ENCODE data around the gene AFF2.

AFF2 gene

GRCh38 chrX:148768296-148768695 is 267.9 kb downstream of the AFF2 start:
- Histone ChIP-seq H3K36me3 (ENCODE audit: control insufficient read depth in 1 of 2, insufficient read depth in 2 of 2, low read length in 2 of 2) (no peaks in the 10 kb centered on the region), H3K27ac (ENCODE audit: low read length) (no peak overlapping the region), H3K9me3 (ENCODE audit: control insufficient read depth in 1 of 2, low read length in 2 of 2) (no peaks in the 10 kb centered on the region), H3K4me1 (ENCODE audit: control insufficient read depth in 1 of 2, insufficient read depth in 2 of 2, low read length in 2 of 2) (no peaks in the 10 kb centered on the region), H3K27me3 (ENCODE audit: low read depth, low read length) (no peaks in the 10 kb centered on the region), H3K4me3 (ENCODE audit: low read depth in 1 of 2, low read length in 2 of 2) (no peak overlapping the region)

GRCh38 chrX:148771440-148771839 is 271.0 kb downstream of the AFF2 start:
- no peak overlapping the region for H3K4me3 ChIP-seq (ENCODE audit: low read depth in 1 of 2, low read length in 2 of 2)
- no peaks in the 10 kb centered on the region for H3K9me3 ChIP-seq (ENCODE audit: control insufficient read depth in 1 of 2, low read length in 2 of 2)
- no peaks in the 10 kb centered on the region for H3K4me1 ChIP-seq (ENCODE audit: control insufficient read depth in 1 of 2, insufficient read depth in 2 of 2, low read length in 2 of 2)
- no peaks in the 10 kb centered on the region for H3K27me3 ChIP-seq (ENCODE audit: low read depth, low read length)
- H3K27ac ChIP-seq (ENCODE audit: low read length): no peak overlapping the region
- no peaks in the 10 kb centered on the region for H3K36me3 ChIP-seq (ENCODE audit: control insufficient read depth in 1 of 2, insufficient read depth in 2 of 2, low read length in 2 of 2)

- Histone ChIP-seq H3K36me3 (ENCODE audit: control insufficient read depth in 1 of 2, insufficient read depth in 2 of 2, low read length in 2 of 2) (no peaks in the 10 kb centered on the region), H3K4me3 (ENCODE audit: low read depth in 1 of 2, low read length in 2 of 2) (no peak overlapping the region), H3K4me1 (ENCODE audit: control insufficient read depth in 1 of 2, insufficient read depth in 2 of 2, low read length in 2 of 2) (no peaks in the 10 kb centered on the region), H3K9me3 (ENCODE audit: control insufficient read depth in 1 of 2, low read length in 2 of 2) (no peaks in the 10 kb centered on the region), H3K27me3 (ENCODE audit: low read depth, low read length) (no peaks in the 10 kb centered on the region), H3K27ac (ENCODE audit: low read length) (no peak overlapping the region)
Observed at GRCh38 chrX:148774276-148774675, 273.9 kb downstream of the AFF2 start.

- H3K27me3 ChIP-seq (ENCODE audit: low read depth, low read length): no peaks in the 10 kb centered on the region
- no peaks in the 10 kb centered on the region for H3K4me1 ChIP-seq (ENCODE audit: control insufficient read depth in 1 of 2, insufficient read depth in 2 of 2, low read length in 2 of 2)
- no peak overlapping the region for H3K27ac ChIP-seq (ENCODE audit: low read length)
- H3K4me3 ChIP-seq (ENCODE audit: low read depth in 1 of 2, low read length in 2 of 2): no peak overlapping the region
- H3K36me3 ChIP-seq (ENCODE audit: control insufficient read depth in 1 of 2, insufficient read depth in 2 of 2, low read length in 2 of 2): no peaks in the 10 kb centered on the region
- no peaks in the 10 kb centered on the region for H3K9me3 ChIP-seq (ENCODE audit: control insufficient read depth in 1 of 2, low read length in 2 of 2)
Observed at GRCh38 chrX:148784137-148784536, 283.7 kb downstream of the AFF2 start.

GRCh38 chrX:148784856-148785255 is 284.4 kb downstream of the AFF2 start:
- H3K9me3 ChIP-seq (ENCODE audit: control insufficient read depth in 1 of 2, low read length in 2 of 2): no peaks in the 10 kb centered on the region
- H3K4me1 ChIP-seq (ENCODE audit: control insufficient read depth in 1 of 2, insufficient read depth in 2 of 2, low read length in 2 of 2): no peaks in the 10 kb centered on the region
- H3K27me3 ChIP-seq (ENCODE audit: low read depth, low read length): no peaks in the 10 kb centered on the region
- H3K4me3 ChIP-seq (ENCODE audit: low read depth in 1 of 2, low read length in 2 of 2): no peak overlapping the region
- no peak overlapping the region for H3K27ac ChIP-seq (ENCODE audit: low read length)
- no peaks in the 10 kb centered on the region for H3K36me3 ChIP-seq (ENCODE audit: control insufficient read depth in 1 of 2, insufficient read depth in 2 of 2, low read length in 2 of 2)

GRCh38 chrX:148785256-148785655 is 284.8 kb downstream of the AFF2 start:
- no peaks in the 10 kb centered on the region for H3K27me3 ChIP-seq (ENCODE audit: low read depth, low read length)
- no peak overlapping the region for H3K27ac ChIP-seq (ENCODE audit: low read length)
- no peak overlapping the region for H3K4me3 ChIP-seq (ENCODE audit: low read depth in 1 of 2, low read length in 2 of 2)
- no peaks in the 10 kb centered on the region for H3K4me1 ChIP-seq (ENCODE audit: control insufficient read depth in 1 of 2, insufficient read depth in 2 of 2, low read length in 2 of 2)
- H3K9me3 ChIP-seq (ENCODE audit: control insufficient read depth in 1 of 2, low read length in 2 of 2): no peaks in the 10 kb centered on the region
- H3K36me3 ChIP-seq (ENCODE audit: control insufficient read depth in 1 of 2, insufficient read depth in 2 of 2, low read length in 2 of 2): no peaks in the 10 kb centered on the region

DNA sequence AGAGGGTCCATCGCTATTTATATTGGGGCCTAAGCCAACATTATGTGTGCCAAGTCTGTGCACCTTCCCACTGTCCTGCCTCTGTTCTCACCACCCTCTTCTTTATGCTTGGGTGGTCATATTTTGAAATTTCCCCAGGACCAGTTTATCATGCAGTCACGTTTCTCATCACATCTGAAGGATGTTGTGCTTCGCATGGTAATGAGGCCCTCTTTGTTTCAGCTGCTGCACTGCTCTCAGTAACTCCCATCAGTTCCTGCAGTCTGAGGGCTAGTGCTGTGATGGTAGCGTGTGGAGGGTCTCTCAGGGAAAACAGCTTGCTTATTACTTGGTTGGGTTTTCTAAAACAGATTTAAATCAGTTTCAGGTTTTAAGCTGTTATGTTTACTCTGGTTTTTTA is 288.0 kb downstream of the AFF2 start:
- Histone ChIP-seq H3K27me3 (ENCODE audit: low read depth, low read length) (no peaks in the 10 kb centered on the region), H3K36me3 (ENCODE audit: control insufficient read depth in 1 of 2, insufficient read depth in 2 of 2, low read length in 2 of 2) (no peaks in the 10 kb centered on the region), H3K9me3 (ENCODE audit: control insufficient read depth in 1 of 2, low read length in 2 of 2) (no peaks in the 10 kb centered on the region), H3K4me3 (ENCODE audit: low read depth in 1 of 2, low read length in 2 of 2) (no peak overlapping the region), H3K4me1 (ENCODE audit: control insufficient read depth in 1 of 2, insufficient read depth in 2 of 2, low read length in 2 of 2) (no peaks in the 10 kb centered on the region), H3K27ac (ENCODE audit: low read length) (no peak overlapping the region)

GRCh38 chrX:148794350-148794749 is 293.9 kb downstream of the AFF2 start:
- Histone ChIP-seq H3K4me1 (ENCODE audit: control insufficient read depth in 1 of 2, insufficient read depth in 2 of 2, low read length in 2 of 2) (no peaks in the 10 kb centered on the region), H3K4me3 (ENCODE audit: low read depth in 1 of 2, low read length in 2 of 2) (no peak overlapping the region), H3K27ac (ENCODE audit: low read length) (no peak overlapping the region), H3K27me3 (ENCODE audit: low read depth, low read length) (no peaks in the 10 kb centered on the region), H3K9me3 (ENCODE audit: control insufficient read depth in 1 of 2, low read length in 2 of 2) (no peaks in the 10 kb centered on the region), H3K36me3 (ENCODE audit: control insufficient read depth in 1 of 2, insufficient read depth in 2 of 2, low read length in 2 of 2) (no peaks in the 10 kb centered on the region)

DNA sequence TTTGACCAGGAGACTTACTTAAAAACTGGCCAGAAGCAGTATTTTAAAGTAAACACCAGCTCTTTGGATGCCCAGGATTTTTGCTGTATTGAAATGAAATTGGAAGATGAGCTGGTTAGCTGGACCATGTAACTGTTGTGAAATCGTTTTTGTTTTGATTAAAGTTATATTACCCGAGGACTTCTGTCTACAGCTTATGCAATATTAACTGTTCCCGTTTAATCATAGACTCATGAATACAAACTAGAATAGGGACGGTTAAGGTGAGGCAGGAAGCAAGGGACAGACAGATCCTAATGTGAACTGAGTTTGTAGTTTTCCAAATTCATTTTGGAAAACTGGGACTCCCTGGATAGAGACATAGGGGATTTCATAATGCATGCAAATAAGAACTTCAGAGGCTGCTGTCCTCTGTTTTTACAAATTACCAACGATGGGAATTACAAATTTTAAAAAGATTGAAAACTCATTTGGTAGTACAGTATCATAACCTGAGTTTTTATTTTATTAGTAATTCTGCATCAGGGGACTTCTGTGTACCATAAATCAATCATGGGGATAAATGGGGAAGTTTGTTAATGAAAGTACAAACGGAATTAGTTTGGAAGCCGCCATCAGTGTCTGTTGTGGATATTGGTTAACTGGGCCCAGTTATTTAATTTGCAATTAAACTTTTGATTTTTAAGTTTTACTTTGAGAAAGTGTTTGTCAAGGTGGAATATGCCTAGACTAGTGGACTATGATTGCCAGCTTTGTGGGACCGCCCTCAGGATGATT is 304.4 kb downstream of the AFF2 start:
- no peak overlapping the region for H3K27ac ChIP-seq (ENCODE audit: low read length)
- H3K36me3 ChIP-seq (ENCODE audit: control insufficient read depth in 1 of 2, insufficient read depth in 2 of 2, low read length in 2 of 2): no peaks in the 10 kb centered on the region
- H3K4me3 ChIP-seq (ENCODE audit: low read depth in 1 of 2, low read length in 2 of 2): no peak overlapping the region
- H3K27me3 ChIP-seq (ENCODE audit: low read depth, low read length): no peaks in the 10 kb centered on the region
- no peaks in the 10 kb centered on the region for H3K9me3 ChIP-seq (ENCODE audit: control insufficient read depth in 1 of 2, low read length in 2 of 2)
- H3K4me1 ChIP-seq (ENCODE audit: control insufficient read depth in 1 of 2, insufficient read depth in 2 of 2, low read length in 2 of 2): no peaks in the 10 kb centered on the region

DNA sequence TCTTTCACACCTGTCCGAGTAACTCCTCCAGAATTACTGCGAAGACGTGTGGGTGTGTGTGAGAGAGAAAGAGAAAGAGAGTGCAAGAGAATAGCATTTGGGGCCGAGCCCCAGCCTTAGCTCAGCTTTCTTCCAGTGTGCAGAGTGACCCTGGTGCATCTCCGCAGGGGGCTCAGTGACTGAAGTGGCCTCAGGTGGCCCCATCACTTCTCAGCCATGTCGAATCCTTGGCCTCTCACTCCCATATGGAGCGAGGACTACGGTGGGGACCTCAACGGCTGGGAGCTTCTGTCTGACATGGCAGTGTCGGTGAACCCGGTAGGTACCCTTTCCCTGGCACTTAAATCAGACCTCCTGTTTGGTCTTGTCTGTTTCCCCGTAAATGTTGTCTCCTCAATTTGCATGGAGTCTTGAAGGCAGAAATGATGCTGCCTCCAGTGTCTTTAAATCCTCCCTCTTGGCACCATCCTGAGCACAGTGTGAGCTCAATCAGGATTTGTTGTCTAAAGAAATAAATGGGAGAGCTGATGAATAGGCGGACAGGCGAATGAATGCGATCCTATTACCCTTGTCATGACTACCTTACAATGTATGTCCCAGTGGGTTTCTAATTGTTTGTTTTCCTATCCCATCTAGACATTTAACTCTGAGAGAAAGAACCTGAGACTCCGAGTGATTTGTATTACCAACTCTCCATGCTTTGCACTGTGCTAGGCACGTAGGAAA is 305.9 kb downstream of the AFF2 start:
- H3K4me3 ChIP-seq (ENCODE audit: low read depth in 1 of 2, low read length in 2 of 2): no peak overlapping the region
- H3K4me1 ChIP-seq (ENCODE audit: control insufficient read depth in 1 of 2, insufficient read depth in 2 of 2, low read length in 2 of 2): no peaks in the 10 kb centered on the region
- no peaks in the 10 kb centered on the region for H3K36me3 ChIP-seq (ENCODE audit: control insufficient read depth in 1 of 2, insufficient read depth in 2 of 2, low read length in 2 of 2)
- no peaks in the 10 kb centered on the region for H3K9me3 ChIP-seq (ENCODE audit: control insufficient read depth in 1 of 2, low read length in 2 of 2)
- no peaks in the 10 kb centered on the region for H3K27me3 ChIP-seq (ENCODE audit: low read depth, low read length)
- no peak overlapping the region for H3K27ac ChIP-seq (ENCODE audit: low read length)

- no peaks in the 10 kb centered on the region for H3K27me3 ChIP-seq (ENCODE audit: low read depth, low read length)
- H3K4me1 ChIP-seq (ENCODE audit: control insufficient read depth in 1 of 2, insufficient read depth in 2 of 2, low read length in 2 of 2): no peaks in the 10 kb centered on the region
- no peak overlapping the region for H3K4me3 ChIP-seq (ENCODE audit: low read depth in 1 of 2, low read length in 2 of 2)
- no peak overlapping the region for H3K27ac ChIP-seq (ENCODE audit: low read length)
- no peaks in the 10 kb centered on the region for H3K9me3 ChIP-seq (ENCODE audit: control insufficient read depth in 1 of 2, low read length in 2 of 2)
- no peaks in the 10 kb centered on the region for H3K36me3 ChIP-seq (ENCODE audit: control insufficient read depth in 1 of 2, insufficient read depth in 2 of 2, low read length in 2 of 2)
Observed at GRCh38 chrX:148808833-148809232, 308.4 kb downstream of the AFF2 start.

Measured in muscle layer of duodenum (tissue), 2 donors.